HepG2 (cell line): Measurements from ENCODE around the gene BTBD19. TPM values are rescaled to one million over a fixed set of nuclear protein-coding genes. Genes with fewer than 3 reads are reported as not detected.

ENCODE experiments used
- ASH2L ChIP-seq: fragments of 300-600, 200-600 bp; sonication (generic); IDR thresholded peaks from 2 replicates; pipeline ENCODE4 v1.7.0; 2017; ENCODE audit warnings: low read depth, mild to moderate bottlenecking, moderate library complexity, mixed read lengths, low read length; ENCODE audit not compliant: insufficient read length
- CHCHD3 ChIP-seq: sonication (generic); formaldehyde crosslinking; IDR thresholded peaks from 2 replicates; pipeline ENCODE4 v1.8.0; 2022; ENCODE audit warnings: mild to moderate bottlenecking, missing genetic modification reagents, moderate library complexity
- HOXA3 ChIP-seq: sonication (generic); formaldehyde crosslinking; IDR thresholded peaks from 2 replicates; pipeline ENCODE4 v1.5.0; 2020; ENCODE audit warnings: missing genetic modification reagents
- HOXA9 ChIP-seq: sonication (generic); formaldehyde crosslinking; IDR thresholded peaks from 2 replicates; pipeline ENCODE4 v1.8.1; 2022; ENCODE audit warnings: missing genetic modification reagents, mild to moderate bottlenecking, moderate library complexity, borderline replicate concordance
- KDM6A ChIP-seq: IDR thresholded peaks from 2 replicates; pipeline ENCODE4 v1.6.1; 2016; ENCODE audit warnings: low read depth
- MAZ ChIP-seq, 2 experiments: sonication (generic) in 1 of 2; formaldehyde crosslinking in 1 of 2; IDR thresholded peaks; 2 replicates each; pipeline versions ENCODE4 v1.5.0 to v1.6.1; 2012 to 2020; ENCODE audit warnings: low read depth in 2 of 2, mild to moderate bottlenecking in 2 of 2, borderline replicate concordance in 1 of 2, improper control_type of control experiment in 1 of 2, low read length in 1 of 2, missing genetic modification reagents in 1 of 2, moderate library complexity in 1 of 2
- MXD4 ChIP-seq: IDR thresholded peaks from 2 replicates; pipeline ENCODE4 v1.6.1; 2016; ENCODE audit warnings: mild to moderate bottlenecking, missing biosample characterization, missing genetic modification reagents
- MYC ChIP-seq: sonication (generic); formaldehyde crosslinking; IDR thresholded peaks from 2 replicates; pipeline ENCODE4 v1.9.0; 2021; ENCODE audit warnings: missing genetic modification reagents, borderline replicate concordance
- PCBP2 ChIP-seq: fragments of 200-400 bp; formaldehyde crosslinking; optimal IDR thresholded peaks from 2 replicates; pipeline ENCODE3; 2018; ENCODE audit warnings: low read length, low read depth; ENCODE audit not compliant: poor library complexity, severe bottlenecking
- RAD51 ChIP-seq: fragments of 450-650 bp; IDR thresholded peaks from 2 replicates; pipeline ENCODE4 v1.6.1; 2016; ENCODE audit warnings: borderline replicate concordance
- SMAD1 ChIP-seq: sonication (generic); formaldehyde crosslinking; IDR thresholded peaks from 2 replicates; pipeline ENCODE4 v1.4.0; 2020; ENCODE audit warnings: missing genetic modification reagents, low read depth, mild to moderate bottlenecking, borderline replicate concordance
- SMC3 ChIP-seq: IDR thresholded peaks from 2 replicates; pipeline ENCODE4 v1.6.1; 2011; ENCODE audit warnings: low read length, improper control_type of control experiment
- SRSF1 ChIP-seq: fragments of 200-400 bp; formaldehyde crosslinking; optimal IDR thresholded peaks from 2 replicates; pipeline ENCODE3; 2017; ENCODE audit warnings: mild to moderate bottlenecking, low read depth, low read length, moderate library complexity
- TRIM24 ChIP-seq: sonication (generic); formaldehyde crosslinking; IDR thresholded peaks from 2 replicates; pipeline ENCODE4 v1.8.0; 2022; ENCODE audit warnings: mild to moderate bottlenecking, missing genetic modification reagents
- ZBTB3 ChIP-seq: sonication (generic); formaldehyde crosslinking; IDR thresholded peaks from 2 replicates; pipeline ENCODE4 v1.4.0; 2020; ENCODE audit warnings: low read depth, mild to moderate bottlenecking, moderate library complexity, missing genetic modification reagents, borderline replicate concordance
- ZNF205 ChIP-seq: IDR thresholded peaks from 2 replicates; pipeline ENCODE4 v1.6.1; 2018; ENCODE audit warnings: missing biosample characterization, missing genetic modification reagents
- ZNF263 ChIP-seq: sonication (generic); formaldehyde crosslinking; IDR thresholded peaks from 2 replicates; pipeline ENCODE4 v1.4.0; 2020; ENCODE audit warnings: missing genetic modification reagents
- ZNF704 ChIP-seq: sonication (generic); formaldehyde crosslinking; IDR thresholded peaks from 2 replicates; pipeline ENCODE4 v1.8.1; 2023; ENCODE audit warnings: mild to moderate bottlenecking, inconsistent platforms, moderate library complexity, missing genetic modification reagents, borderline replicate concordance
- ZUFSP ChIP-seq: sonication (generic); formaldehyde crosslinking; IDR thresholded peaks from 2 replicates; pipeline ENCODE4 v1.9.0; 2021; ENCODE audit warnings: missing genetic modification reagents, mild to moderate bottlenecking, borderline replicate concordance
- polyA plus RNA-seq, 8 experiments: library from polyadenylated mRNA; depleted of rRNA in 3 of 8; stranded (reverse) in 7 of 8; unstranded in 1 of 8; fragments of >200 nt; fragmentation: Illumina TruSeq in 4 of 8; extraction: Trizol in 4 of 8; gene quantifications; 2 replicates each; pipeline versions ENCODE4 v1.2.1 to v1.2.3, GENCODE V29; 2011 to 2016; ENCODE audit warnings: low read depth in 4 of 8, missing spikeins in 1 of 8, mixed read lengths in 1 of 8; ENCODE audit not compliant: insufficient read depth in 1 of 8
- total RNA-seq, 5 experiments: library from RNA; depleted of rRNA; stranded (reverse); fragments of >200 nt; fragmentation: Illumina TruSeq; extraction: Trizol; gene quantifications; 2 replicates each; pipeline ENCODE4 v1.2.3, GENCODE V29; 2016; ENCODE audit warnings: low read depth in 1 of 5
- TF ChIP-seq, protein P1 (sequence below): sonication (generic); formaldehyde crosslinking; IDR thresholded peaks from 2 replicates; pipeline ENCODE4 v1.9.0; 2021; ENCODE audit warnings: missing genetic modification reagents, borderline replicate concordance

The BTBD19 gene
- total and polyA plus RNA-seq, 2 of the 13 experiments (the other 11 are each of a cell fraction or from before 2014, with no cell fraction given) = 2.7 to 6.7 TPM

DNA sequence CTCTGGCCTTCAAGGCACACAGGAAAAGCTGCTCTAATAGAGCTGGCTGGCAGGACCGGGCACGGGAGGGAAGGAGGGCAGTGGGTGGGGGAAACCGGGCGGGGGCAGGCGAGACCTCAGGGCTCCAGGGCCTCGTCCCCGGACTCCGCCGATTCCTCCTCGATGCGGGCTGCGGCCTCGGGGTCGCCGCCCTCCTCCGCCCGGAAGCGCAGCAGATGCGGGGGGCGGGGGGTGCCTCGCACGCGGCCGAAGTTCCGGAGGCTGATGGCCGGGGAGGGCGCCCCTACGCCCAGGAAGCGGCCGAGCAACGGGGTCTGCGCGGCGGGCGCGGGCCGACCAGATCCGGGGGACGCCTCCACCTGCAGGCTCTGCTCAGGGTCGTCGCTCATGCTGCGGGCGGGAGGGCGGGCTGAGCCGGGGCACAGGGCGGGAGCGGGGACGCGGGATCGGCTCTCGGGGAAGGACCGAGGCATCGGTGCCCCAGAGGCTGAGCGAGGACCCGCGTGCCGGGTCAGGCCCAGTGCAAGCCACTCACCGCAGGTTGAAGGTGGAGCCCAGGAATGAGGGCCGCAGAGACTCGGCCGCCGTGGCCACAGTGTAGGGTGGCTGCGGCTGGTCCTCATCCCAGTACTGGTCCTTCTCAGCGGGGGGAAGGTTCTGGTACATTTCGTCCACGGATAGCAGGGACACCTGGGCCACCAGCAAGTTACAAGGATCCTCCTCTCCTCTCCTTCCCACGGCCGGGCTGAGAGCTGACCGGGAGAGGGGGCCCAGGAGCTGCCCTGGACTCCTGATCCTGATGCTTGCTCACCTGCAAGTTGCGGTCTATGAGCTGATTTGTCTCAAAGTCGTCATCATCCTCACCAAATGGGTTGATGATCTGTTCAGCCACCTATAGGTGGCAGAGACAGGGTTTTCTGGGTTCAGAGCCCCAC is 24.0 kb upstream of the BTBD19 start (continued):
- no peak for TF ChIP-seq SMC3
- peak; percentile 50; the same call in 1 of the 2 replicates for TF ChIP-seq HOXA3
- TF ChIP-seq ZNF263 (CRISPR knock-in tag) = 0 out of 2 replicates have a peak, but pooled peaks have one; percentile 9
- peak; percentile 49; the same call in 1 of the 2 replicates for TF ChIP-seq HOXA9 (CRISPR knock-in tag)
- TF ChIP-seq SMAD1 (CRISPR knock-in tag) = no peak
- TF ChIP-seq CHCHD3 = peak; percentile 74; the same call in 1 of the 2 replicates
- TF ChIP-seq KDM6A (CRISPR knock-in tag) = no peak
- TF ChIP-seq SRSF1 = no peak
- no peak for TF ChIP-seq ZNF704 (CRISPR knock-in tag)
- no peak for TF ChIP-seq TRIM24 (CRISPR knock-in tag)
- TF ChIP-seq MYC = peak; percentile 93
- TF ChIP-seq, protein P1, sequence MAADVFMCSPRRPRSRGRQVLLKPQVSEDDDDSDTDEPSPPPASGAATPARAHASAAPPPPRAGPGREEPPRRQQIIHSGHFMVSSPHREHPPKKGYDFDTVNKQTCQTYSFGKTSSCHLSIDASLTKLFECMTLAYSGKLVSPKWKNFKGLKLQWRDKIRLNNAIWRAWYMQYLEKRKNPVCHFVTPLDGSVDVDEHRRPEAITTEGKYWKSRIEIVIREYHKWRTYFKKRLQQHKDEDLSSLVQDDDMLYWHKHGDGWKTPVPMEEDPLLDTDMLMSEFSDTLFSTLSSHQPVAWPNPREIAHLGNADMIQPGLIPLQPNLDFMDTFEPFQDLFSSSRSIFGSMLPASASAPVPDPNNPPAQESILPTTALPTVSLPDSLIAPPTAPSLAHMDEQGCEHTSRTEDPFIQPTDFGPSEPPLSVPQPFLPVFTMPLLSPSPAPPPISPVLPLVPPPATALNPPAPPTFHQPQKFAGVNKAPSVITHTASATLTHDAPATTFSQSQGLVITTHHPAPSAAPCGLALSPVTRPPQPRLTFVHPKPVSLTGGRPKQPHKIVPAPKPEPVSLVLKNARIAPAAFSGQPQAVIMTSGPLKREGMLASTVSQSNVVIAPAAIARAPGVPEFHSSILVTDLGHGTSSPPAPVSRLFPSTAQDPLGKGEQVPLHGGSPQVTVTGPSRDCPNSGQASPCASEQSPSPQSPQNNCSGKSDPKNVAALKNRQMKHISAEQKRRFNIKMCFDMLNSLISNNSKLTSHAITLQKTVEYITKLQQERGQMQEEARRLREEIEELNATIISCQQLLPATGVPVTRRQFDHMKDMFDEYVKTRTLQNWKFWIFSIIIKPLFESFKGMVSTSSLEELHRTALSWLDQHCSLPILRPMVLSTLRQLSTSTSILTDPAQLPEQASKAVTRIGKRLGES (CRISPR knock-in tag) = no peak
- TF ChIP-seq PCBP2 = no peak
- peak; percentile 67; the same call in 1 of the 2 replicates for TF ChIP-seq MXD4 (CRISPR knock-in tag)
- TF ChIP-seq ZBTB3 (CRISPR knock-in tag) = no peak
- no peak for TF ChIP-seq RAD51
- no peak for TF ChIP-seq MAZ (IDR thresholded peaks at IDR 0.05; ENCODE audit: borderline replicate concordance, low read depth, low read length)
- peak; percentile 63 for TF ChIP-seq MAZ (CRISPR knock-in tag; IDR thresholded peaks at IDR 0.05; ENCODE audit: low read depth)
- no peak for TF ChIP-seq ZUFSP
- TF ChIP-seq ZNF205 (CRISPR knock-in tag) = no peak; the same call in 1 of the 2 replicates
- no peak for TF ChIP-seq ASH2L
